Measurements from ENCODE around the gene ANKRD13C.

Gene ANKRD13C

GRCh38 chr1:70290218-70290617, 64.3 kb downstream of the ANKRD13C start:
- no peak for DNase-seq (ENCODE audit: low read depth)
- no peak for TF ChIP-seq CTCF (conservative IDR thresholded peaks at IDR 0.05; ENCODE audit: low read depth, low read length)
- H3K4me3 ChIP-seq (ENCODE audit: low read length), result no peak overlapping the region

- no peak for DNase-seq (ENCODE audit: low read depth)
- no peak for TF ChIP-seq CTCF (conservative IDR thresholded peaks at IDR 0.05; ENCODE audit: low read depth, low read length)
These were observed 66.4 kb downstream of the ANKRD13C start for GRCh38 chr1:70288166-70288565.

GRCh38 chr1:70286453-70286852, 68.1 kb downstream of the ANKRD13C start:
- no peak for TF ChIP-seq CTCF (conservative IDR thresholded peaks at IDR 0.05; ENCODE audit: low read depth, low read length)
- no peak for DNase-seq (ENCODE audit: low read depth)
- no peak overlapping the region for H3K4me3 ChIP-seq (ENCODE audit: low read length)

More at GRCh38 chr1:70288166-70288565, 66.4 kb downstream of the ANKRD13C start:
- no peak overlapping the region for H3K4me3 ChIP-seq (ENCODE audit: low read length)

GRCh38 chr1:70284366-70284765, 70.2 kb downstream of the ANKRD13C start:
- no peak for TF ChIP-seq CTCF (conservative IDR thresholded peaks at IDR 0.05; ENCODE audit: low read depth, low read length)

GRCh38 chr1:70278710-70279109, 75.8 kb downstream of the ANKRD13C start:
- no peak for DNase-seq (ENCODE audit: low read depth)
- TF ChIP-seq CTCF (conservative IDR thresholded peaks at IDR 0.05; ENCODE audit: low read depth, low read length), result no peak
- H3K4me3 ChIP-seq (ENCODE audit: low read length), result no peak overlapping the region

More at GRCh38 chr1:70284366-70284765, 70.2 kb downstream of the ANKRD13C start:
- H3K4me3 ChIP-seq (ENCODE audit: low read length), result no peak overlapping the region
- DNase-seq (ENCODE audit: low read depth), result no peak

GRCh38 chr1:70277875-70278274, 76.6 kb downstream of the ANKRD13C start:
- no peak for TF ChIP-seq CTCF (conservative IDR thresholded peaks at IDR 0.05; ENCODE audit: low read depth, low read length)
- H3K4me3 ChIP-seq (ENCODE audit: low read length), result no peak overlapping the region
- no peak for DNase-seq (ENCODE audit: low read depth)

GRCh38 chr1:70265946-70266345, 88.6 kb downstream of the ANKRD13C start:
- no peak for TF ChIP-seq CTCF (conservative IDR thresholded peaks at IDR 0.05; ENCODE audit: low read depth, low read length)
- DNase-seq (ENCODE audit: low read depth), result no peak
- no peak overlapping the region for H3K4me3 ChIP-seq (ENCODE audit: low read length)

All from retinal pigment epithelial cell (primary cell).